ENCODE data around the gene ATP13A1. TPM values are rescaled to one million over a fixed set of nuclear protein-coding genes. Genes with fewer than 3 reads are reported as not detected.
"Not testable (repeated sequence)": the region's sequence is repeated elsewhere in the genome, so short reads cannot be mapped to it uniquely, and the experiment has no call there.

ATP13A1 gene
- total RNA-seq, 2 donors from 2014 or later = 23.6 to 62.1 TPM

GRCh38 chr19:19602136-19602712, 61.3 kb downstream of the ATP13A1 start:
- Histone ChIP-seq H3K4me3 (no peak overlapping the region), H3K27ac (no peak overlapping the region), H3K4me1 (no peaks in the 10 kb centered on the region), H3K27me3 (no peaks in the 10 kb centered on the region), H3K9me3 (no peaks in the 10 kb centered on the region), H3K36me3 (no peaks in the 10 kb centered on the region)
- no peak for DNase-seq (ENCODE audit: low spot score)
- TF ChIP-seq, protein P1, sequence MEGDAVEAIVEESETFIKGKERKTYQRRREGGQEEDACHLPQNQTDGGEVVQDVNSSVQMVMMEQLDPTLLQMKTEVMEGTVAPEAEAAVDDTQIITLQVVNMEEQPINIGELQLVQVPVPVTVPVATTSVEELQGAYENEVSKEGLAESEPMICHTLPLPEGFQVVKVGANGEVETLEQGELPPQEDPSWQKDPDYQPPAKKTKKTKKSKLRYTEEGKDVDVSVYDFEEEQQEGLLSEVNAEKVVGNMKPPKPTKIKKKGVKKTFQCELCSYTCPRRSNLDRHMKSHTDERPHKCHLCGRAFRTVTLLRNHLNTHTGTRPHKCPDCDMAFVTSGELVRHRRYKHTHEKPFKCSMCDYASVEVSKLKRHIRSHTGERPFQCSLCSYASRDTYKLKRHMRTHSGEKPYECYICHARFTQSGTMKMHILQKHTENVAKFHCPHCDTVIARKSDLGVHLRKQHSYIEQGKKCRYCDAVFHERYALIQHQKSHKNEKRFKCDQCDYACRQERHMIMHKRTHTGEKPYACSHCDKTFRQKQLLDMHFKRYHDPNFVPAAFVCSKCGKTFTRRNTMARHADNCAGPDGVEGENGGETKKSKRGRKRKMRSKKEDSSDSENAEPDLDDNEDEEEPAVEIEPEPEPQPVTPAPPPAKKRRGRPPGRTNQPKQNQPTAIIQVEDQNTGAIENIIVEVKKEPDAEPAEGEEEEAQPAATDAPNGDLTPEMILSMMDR (IDR thresholded peaks at IDR 0.05) = no peak

- Histone ChIP-seq H3K4me3 (no peak overlapping the region), H3K36me3 (no peaks in the 10 kb centered on the region), H3K27me3 (no peaks in the 10 kb centered on the region), H3K9me3 (no peaks in the 10 kb centered on the region), H3K27ac (no peak overlapping the region), H3K4me1 (no peaks in the 10 kb centered on the region)
- TF ChIP-seq, protein P1 (IDR thresholded peaks at IDR 0.05) = no peak
- DNase-seq (ENCODE audit: low spot score) = no peak
Measured at GRCh38 chr19:19600793-19601330, 62.6 kb downstream of the ATP13A1 start.

- not testable (repeated sequence) for H3K4me1 ChIP-seq; H3K4me3 ChIP-seq; H3K27me3 ChIP-seq; H3K27ac ChIP-seq; H3K36me3 ChIP-seq; DNase-seq (ENCODE audit: low spot score); H3K9me3 ChIP-seq
Measured at GRCh38 chr19:19598728-19599451, 64.6 kb downstream of the ATP13A1 start.

DNA sequence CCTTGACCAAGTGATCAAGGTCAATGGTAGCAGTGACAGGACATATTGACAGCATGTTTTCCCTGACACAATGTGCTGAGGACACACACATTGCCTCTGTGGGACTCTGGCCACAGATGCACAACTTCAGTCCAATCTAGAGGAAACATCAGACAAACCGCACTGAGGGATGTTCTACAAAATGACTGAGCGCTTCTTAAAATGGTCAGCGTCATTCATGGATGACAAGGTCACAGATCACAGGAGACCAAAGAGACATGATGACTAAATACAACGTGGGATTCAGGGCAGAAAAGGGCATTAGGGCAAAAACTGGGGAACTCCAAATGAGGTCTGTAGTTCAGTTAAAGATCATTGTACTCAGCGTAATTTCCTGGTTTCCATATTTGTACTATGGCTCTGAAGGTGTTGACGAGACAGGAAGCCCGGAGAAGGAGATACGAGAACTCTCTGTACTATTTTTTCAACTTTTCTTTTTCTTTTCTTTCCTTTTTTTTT, 65.6 kb downstream of the ATP13A1 start:
- no peak overlapping the region for H3K4me3 ChIP-seq
- DNase-seq (ENCODE audit: low spot score) = no peak
- no peak overlapping the region for H3K27ac ChIP-seq

More for the DNA sequence above, 65.6 kb downstream of the ATP13A1 start:
- H3K4me1 ChIP-seq = no peaks in the 10 kb centered on the region
- TF ChIP-seq, protein P1 (IDR thresholded peaks at IDR 0.05) = no peak
- no peaks in the 10 kb centered on the region for H3K9me3 ChIP-seq
- no peaks in the 10 kb centered on the region for H3K27me3 ChIP-seq
- no peaks in the 10 kb centered on the region for H3K36me3 ChIP-seq

Other genes starting within 250 kb of the ATP13A1 start
- 1 to 10 TPM; 1.2 to 1.3 TPM for gene TSSK6, start 148.1 kb downstream of the ATP13A1 start, total RNA-seq
- gene NDUFA13, start 147.5 kb downstream of the ATP13A1 start, total RNA-seq = 100 to 1,000 TPM in 1 of 2 donors, 10 to 100 TPM in 1; 59.3 to 198 TPM
- 1 to 10 TPM in 1 of 2 donors, under 1 TPM in 1; 0.85 to 1.5 TPM for gene YJEFN3, start 134.8 kb downstream of the ATP13A1 start, total RNA-seq
- gene CILP2, start 125.4 kb downstream of the ATP13A1 start, total RNA-seq = under 1 TPM; 0.19 to 0.24 TPM
- not detected for gene PBX4, start 45.0 kb downstream of the ATP13A1 start, total RNA-seq
- gene LPAR2, start 35.5 kb downstream of the ATP13A1 start, total RNA-seq = 1 to 10 TPM in 1 of 2 donors, under 1 TPM in 1; 0.89 to 3.1 TPM
- gene GMIP, start 20.0 kb downstream of the ATP13A1 start, total RNA-seq = 1 to 10 TPM; 2.3 to 4.9 TPM
- gene ZNF101, start 5.2 kb upstream of the ATP13A1 start, total RNA-seq = 1 to 10 TPM; 3.0 to 3.4 TPM
- gene ZNF14, start 69.4 kb upstream of the ATP13A1 start, total RNA-seq = 1 to 10 TPM; 2.8 to 4.6 TPM
- 10 to 100 TPM; 14.2 to 18.2 TPM for gene ZNF506, start 158.1 kb upstream of the ATP13A1 start, total RNA-seq
- gene ZNF253, start 202.2 kb upstream of the ATP13A1 start, total RNA-seq = 1 to 10 TPM; 5.0 to 6.6 TPM
- gene ZNF93, start 237.3 kb upstream of the ATP13A1 start, total RNA-seq = 1 to 10 TPM; 1.7 to 4.0 TPM